Measurements from ENCODE around the gene TUBB4B. TPM values are rescaled to one million over a fixed set of nuclear protein-coding genes. Genes with fewer than 3 reads are reported as not detected.

TUBB4B gene
- polyA plus RNA-seq, 1 of the 3 experiments (the other 2 are of a cell fraction), result 508 TPM

GRCh38 chr9:137211532-137211931 lies 29.6 kb upstream of the TUBB4B start:
- no peak overlapping the region for H3K4me3 ChIP-seq (ENCODE audit: low read depth in 2 of 2, low read length in 1 of 2)
- H3K27ac ChIP-seq (ENCODE audit: low read depth in 2 of 2, low read length in 1 of 2), result no peak overlapping the region
- H3K9me2 ChIP-seq, result no peaks in the 10 kb centered on the region
- no peak for DNase-seq
- H3K36me3 ChIP-seq (replicated peaks in 1 of 2; ENCODE audit: control insufficient read depth in 1 of 2, insufficient read depth in 2 of 2, low read length in 1 of 2), result peaks cover 0 to 14% of the 10 kb centered on the region in 2 experiments
- no peak overlapping the region for H3K4me2 ChIP-seq
- WGBS (ENCODE audit: low lambda C conversion rate), result 92% methylated on average over 10 of the region's 13 CpGs
- H3K4me1 ChIP-seq (ENCODE audit: control insufficient read depth in 1 of 2, insufficient read depth in 2 of 2, low read depth in 1 of 2, low read length in 1 of 2), result peaks cover 3 to 7% of the 10 kb centered on the region in 2 experiments
- no peaks in the 10 kb centered on the region for H3K9me3 ChIP-seq
- no peaks in the 10 kb centered on the region for H3F3A ChIP-seq (replicated peaks; ENCODE audit: insufficient read depth)
- no peak for TF ChIP-seq RXRA (IDR thresholded peaks at IDR 0.05; ENCODE audit: borderline replicate concordance, low read depth)
- no peak for TF ChIP-seq YY1 (IDR thresholded peaks at IDR 0.05; ENCODE audit: low read depth)
- no peak for TF ChIP-seq TAF1 (IDR thresholded peaks at IDR 0.05; ENCODE audit: borderline replicate concordance, low read depth, low read length)
- TF ChIP-seq TEAD4 (IDR thresholded peaks at IDR 0.05; ENCODE audit: borderline replicate concordance, insufficient read depth), result no peak
- TF ChIP-seq FOXJ3 (CRISPR knock-in tag; IDR thresholded peaks at IDR 0.05), result no peak
- no peak for TF ChIP-seq PBX3 (IDR thresholded peaks at IDR 0.05)
- no peak for TF ChIP-seq GATA2 (CRISPR knock-in tag; IDR thresholded peaks at IDR 0.05)
- no peak for TF ChIP-seq NRF1 (IDR thresholded peaks at IDR 0.05; ENCODE audit: low read depth, low read length)
- no peak for TF ChIP-seq MEF2A (IDR thresholded peaks at IDR 0.05; ENCODE audit: borderline replicate concordance, low read depth)
- no peak for TF ChIP-seq TCF12 (IDR thresholded peaks at IDR 0.05)
- no peak for TF ChIP-seq ZBTB33 (IDR thresholded peaks at IDR 0.05; ENCODE audit: borderline replicate concordance, low read depth)
- no peak for TF ChIP-seq USF2 (IDR thresholded peaks at IDR 0.05; ENCODE audit: borderline replicate concordance, low read depth, low read length)
- TF ChIP-seq EP300 (IDR thresholded peaks at IDR 0.05; ENCODE audit: borderline replicate concordance in 1 of 2, low read depth in 1 of 2, low read length in 1 of 2), result no peak
- no peak for TF ChIP-seq RAD21 (IDR thresholded peaks at IDR 0.05; ENCODE audit: low read length)
- no peak for TF ChIP-seq CHD2 (IDR thresholded peaks at IDR 0.05; ENCODE audit: low read length, partially characterized antibody)
- no peak overlapping the region for H3K9ac ChIP-seq
- CTCF ChIA-PET, result interaction anchor here (1.2 to 3.6 kb wide), 3 partner anchors 16 to 89 kb away, joined by 3 to 13 read pairs (median 4); partner anchors contain the start of gene RNF224
- no peak overlapping the region for H2AFZ ChIP-seq (ENCODE audit: low read depth)
- peaks cover 17% of the 10 kb centered on the region for H3K79me2 ChIP-seq (ENCODE audit: insufficient read depth)
- POLR2A ChIA-PET, result no interaction called here
- no peaks in the 10 kb centered on the region for H3K27me3 ChIP-seq (ENCODE audit: insufficient read depth)
- no peaks in the 10 kb centered on the region for H4K20me1 ChIP-seq (ENCODE audit: insufficient read depth)

All from SK-N-SH (cell line).